Neural progenitor cell (in vitro differentiated cells): ENCODE data around the gene FAM124A. TPM values are rescaled to one million over a fixed set of nuclear protein-coding genes. Genes with fewer than 3 reads are reported as not detected.
"Not testable (repeated sequence)": the region's sequence is repeated elsewhere in the genome, so short reads cannot be mapped to it uniquely, and the experiment has no call there.

ENCODE experiments used
- DNase-seq: peaks from one replicate; pipeline ENCODE4 v3.0.0-alpha.2; 2016; ENCODE audit warnings: low spot score
- H2AFZ ChIP-seq: fragments of 200-600 bp; sonication (generic); replicated peaks from 2 replicates; pipeline ENCODE4 v1.6.1; 2016; ENCODE audit warnings: antibody characterized with exemption
- H3F3A ChIP-seq: fragments of 200-600 bp; sonication (generic); 2 replicates; pipeline ENCODE4 v1.6.1; 2016; ENCODE audit warnings: antibody characterized with exemption, low read depth
- H3K27ac ChIP-seq: fragments of 200-600 bp; sonication (generic); 2 replicates; pipeline ENCODE4 v1.5.1; 2016; ENCODE audit warnings: mild to moderate bottlenecking
- H3K27me3 ChIP-seq: fragments of 200-600 bp; sonication (generic); 2 replicates; pipeline ENCODE4 v1.6.1; 2016; ENCODE audit warnings: mild to moderate bottlenecking, moderate library complexity
- H3K36me3 ChIP-seq: fragments of 200-600 bp; sonication (generic); 2 replicates; pipeline ENCODE4 v1.5.1; 2016
- H3K4me1 ChIP-seq: fragments of 200-600 bp; sonication (generic); 2 replicates; pipeline ENCODE4 v1.6.1; 2016; ENCODE audit warnings: mixed run types
- H3K4me2 ChIP-seq: fragments of 200-600 bp; sonication (generic); 2 replicates; pipeline ENCODE4 v1.6.1; 2016
- H3K4me3 ChIP-seq: fragments of 200-600 bp; sonication (generic); 2 replicates; pipeline ENCODE4 v1.5.1; 2016
- H3K79me2 ChIP-seq: fragments of 200-600 bp; sonication (generic); 2 replicates; pipeline ENCODE4 v1.6.1; 2016; ENCODE audit warnings: low read depth
- H3K9ac ChIP-seq: fragments of 200-600 bp; sonication (generic); 2 replicates; pipeline ENCODE4 v1.6.1; 2016
- H3K9me3 ChIP-seq: fragments of 200-600 bp; sonication (generic); 2 replicates; pipeline ENCODE4 v1.5.1; 2016; ENCODE audit warnings: low read depth
- H4K20me1 ChIP-seq: fragments of 200-600 bp; sonication (generic); 2 replicates; pipeline ENCODE4 v1.6.1; 2016; ENCODE audit warnings: low read depth
- H3K27ac Mint-ChIP-seq: 3 replicates; pipeline ENCODE4 v1.8.0; 2021; ENCODE audit warnings: mixed read lengths
- H3K27me3 Mint-ChIP-seq: 2 replicates; pipeline ENCODE4 v1.8.0; 2022; ENCODE audit warnings: low read depth, mild to moderate bottlenecking, inconsistent platforms, moderate library complexity, mixed read lengths; ENCODE audit not compliant: insufficient read depth
- H3K36me3 Mint-ChIP-seq: 3 replicates; pipeline ENCODE4 v1.8.0; 2021; ENCODE audit warnings: mixed read lengths
- H3K4me1 Mint-ChIP-seq: 3 replicates; pipeline ENCODE4 v1.8.0; 2021; ENCODE audit warnings: mixed read lengths
- H3K4me3 Mint-ChIP-seq: 3 replicates; pipeline ENCODE4 v1.8.0; 2021; ENCODE audit warnings: mild to moderate bottlenecking, moderate library complexity, mixed read lengths
- H3K9me3 Mint-ChIP-seq: 3 replicates; pipeline ENCODE4 v1.8.0; 2020; ENCODE audit warnings: mixed read lengths
- EZH2 ChIP-seq: fragments of 200-600 bp; sonication (generic); IDR thresholded peaks from 2 replicates; pipeline ENCODE4 v1.6.1; 2017; ENCODE audit warnings: antibody characterized with exemption, mild to moderate bottlenecking, moderate library complexity
- EZH2phosphoT487 ChIP-seq: fragments of 200-600 bp; sonication (generic); IDR thresholded peaks from 2 replicates; pipeline ENCODE4 v1.6.1; 2017; ENCODE audit warnings: antibody characterized with exemption
- total RNA-seq: library from RNA; depleted of rRNA; stranded (reverse); fragments of >200 nt; gene quantifications from 2 replicates; pipeline ENCODE4 v1.2.3, GENCODE V29; 2015; ENCODE audit warnings: low replicate concordance
- TF ChIP-seq, protein P1 (sequence below): fragments of 200-600 bp; sonication (generic); IDR thresholded peaks from 2 replicates; pipeline ENCODE4 v1.5.1; 2017; ENCODE audit warnings: antibody characterized with exemption, mild to moderate bottlenecking

The FAM124A gene
- total RNA-seq, 1 donor from 2014 or later = 22.6 TPM

DNA sequence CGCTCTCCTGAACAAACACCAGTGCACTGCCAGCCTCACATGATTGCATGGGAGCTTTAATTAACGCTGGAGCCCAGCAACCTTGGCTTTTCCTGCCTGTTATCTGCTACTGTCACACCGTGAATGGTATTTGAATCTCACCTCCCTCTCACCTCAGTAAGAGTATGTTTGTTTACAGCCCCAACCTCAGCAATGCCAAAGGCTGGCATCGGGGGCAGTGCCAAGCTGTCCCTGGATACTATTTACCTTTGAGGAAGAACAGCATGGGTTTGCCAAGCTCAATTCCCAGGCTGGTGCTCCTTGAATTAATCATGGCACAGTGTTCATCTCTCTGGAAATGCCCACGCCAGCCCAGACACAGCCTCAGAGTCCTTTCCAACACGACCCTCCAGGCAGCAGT is 60.1 kb downstream of the FAM124A start:
- peaks cover 5% of the 10 kb centered on the region for H4K20me1 ChIP-seq
- H3K27ac ChIP-seq = no peak overlapping the region
- H3K9me3 ChIP-seq = no peaks in the 10 kb centered on the region
- peaks cover 9% of the 10 kb centered on the region for H3K4me1 ChIP-seq
- no peak overlapping the region for H3K4me2 ChIP-seq
- Mint-ChIP-seq H3K9me3 (no peaks in the 10 kb centered on the region), H3K27ac (no peak overlapping the region), H3K4me1 (peaks cover 16% of the 10 kb centered on the region), H3K4me3 (no peak overlapping the region), H3K27me3 (peaks cover 6% of the 10 kb centered on the region), H3K36me3 (peaks cover 9% of the 10 kb centered on the region)
- H3K9ac ChIP-seq = no peak overlapping the region
- H3K36me3 ChIP-seq = no peaks in the 10 kb centered on the region
- no peak for DNase-seq
- H3K4me3 ChIP-seq = no peak overlapping the region
- no peak overlapping the region for H2AFZ ChIP-seq
- H3K27me3 ChIP-seq = no peaks in the 10 kb centered on the region
- H3F3A ChIP-seq = peaks cover 28% of the 10 kb centered on the region
- TF ChIP-seq, protein P1, sequence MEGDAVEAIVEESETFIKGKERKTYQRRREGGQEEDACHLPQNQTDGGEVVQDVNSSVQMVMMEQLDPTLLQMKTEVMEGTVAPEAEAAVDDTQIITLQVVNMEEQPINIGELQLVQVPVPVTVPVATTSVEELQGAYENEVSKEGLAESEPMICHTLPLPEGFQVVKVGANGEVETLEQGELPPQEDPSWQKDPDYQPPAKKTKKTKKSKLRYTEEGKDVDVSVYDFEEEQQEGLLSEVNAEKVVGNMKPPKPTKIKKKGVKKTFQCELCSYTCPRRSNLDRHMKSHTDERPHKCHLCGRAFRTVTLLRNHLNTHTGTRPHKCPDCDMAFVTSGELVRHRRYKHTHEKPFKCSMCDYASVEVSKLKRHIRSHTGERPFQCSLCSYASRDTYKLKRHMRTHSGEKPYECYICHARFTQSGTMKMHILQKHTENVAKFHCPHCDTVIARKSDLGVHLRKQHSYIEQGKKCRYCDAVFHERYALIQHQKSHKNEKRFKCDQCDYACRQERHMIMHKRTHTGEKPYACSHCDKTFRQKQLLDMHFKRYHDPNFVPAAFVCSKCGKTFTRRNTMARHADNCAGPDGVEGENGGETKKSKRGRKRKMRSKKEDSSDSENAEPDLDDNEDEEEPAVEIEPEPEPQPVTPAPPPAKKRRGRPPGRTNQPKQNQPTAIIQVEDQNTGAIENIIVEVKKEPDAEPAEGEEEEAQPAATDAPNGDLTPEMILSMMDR = no peak
- TF ChIP-seq EZH2 (no peak), EZH2phosphoT487 (no peak)
- H3K79me2 ChIP-seq = no peaks in the 10 kb centered on the region

DNA sequence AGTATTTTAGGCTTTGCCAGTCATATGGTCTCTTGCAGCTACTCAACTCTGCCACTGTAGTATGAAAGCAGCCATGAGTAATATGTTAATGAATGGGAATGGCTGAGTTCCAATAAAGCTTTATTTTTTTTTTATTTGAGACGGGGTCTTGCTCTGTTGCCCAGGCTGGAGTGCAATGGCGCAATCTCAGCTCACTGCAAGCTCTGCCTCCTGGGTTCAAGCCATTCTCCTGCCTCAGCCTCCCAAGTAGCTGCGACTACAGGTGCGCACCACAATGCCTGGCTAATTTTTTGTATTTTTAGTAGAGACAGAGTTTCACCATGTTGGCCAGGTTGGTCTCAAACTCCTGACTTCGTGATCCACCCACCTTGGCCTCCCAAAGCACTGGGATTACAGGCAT is 60.7 kb downstream of the FAM124A start:
- not testable (repeated sequence) for H2AFZ ChIP-seq, DNase-seq, H3K27me3 Mint-ChIP-seq, H3K36me3 Mint-ChIP-seq, H3K27ac Mint-ChIP-seq, H3K9me3 ChIP-seq, H3K4me3 ChIP-seq, H3K27ac ChIP-seq, H3K4me2 ChIP-seq, H3K9ac ChIP-seq, H3K36me3 ChIP-seq, H3K79me2 ChIP-seq, H3K4me1 ChIP-seq, H3K27me3 ChIP-seq, H3K4me3 Mint-ChIP-seq, H3K9me3 Mint-ChIP-seq, H4K20me1 ChIP-seq
- peaks cover 30% of the 10 kb centered on the region for H3F3A ChIP-seq
- peaks cover 17% of the 10 kb centered on the region for H3K4me1 Mint-ChIP-seq

DNA sequence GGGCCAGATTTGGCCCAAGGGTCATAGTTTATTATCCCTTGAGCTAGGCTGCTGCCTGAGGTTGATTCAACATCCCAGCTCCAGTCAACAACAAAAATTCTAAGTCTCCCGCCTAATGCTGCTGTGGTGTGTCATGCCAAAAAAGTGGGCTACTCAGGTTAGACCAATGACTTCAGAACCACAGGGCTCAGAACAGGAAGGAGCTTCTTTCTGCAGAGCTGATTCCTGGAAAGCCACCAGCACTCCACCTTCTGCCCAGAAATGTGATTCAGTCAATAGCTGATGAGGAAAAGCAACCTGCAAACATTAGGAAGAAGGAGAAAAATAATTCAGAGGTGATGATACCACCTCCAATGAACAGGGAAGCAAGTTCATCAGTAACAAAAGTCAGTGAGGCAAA is 61.2 kb downstream of the FAM124A start:
- Histone ChIP-seq H3K9me3 (no peaks in the 10 kb centered on the region), H3K4me1 (peaks cover 5% of the 10 kb centered on the region), H3K27me3 (no peaks in the 10 kb centered on the region), H3K36me3 (no peaks in the 10 kb centered on the region), H4K20me1 (peaks cover 5% of the 10 kb centered on the region), H3K4me3 (no peak overlapping the region), H3K4me2 (no peak overlapping the region), H3K27ac (no peak overlapping the region), H2AFZ (no peak overlapping the region), H3F3A (peaks cover 30% of the 10 kb centered on the region), H3K79me2 (no peaks in the 10 kb centered on the region), H3K9ac (no peak overlapping the region)
- DNase-seq = no peak
- Mint-ChIP-seq H3K27me3 (peaks cover 9% of the 10 kb centered on the region), H3K36me3 (peaks cover 9% of the 10 kb centered on the region), H3K4me3 (no peak overlapping the region), H3K9me3 (no peaks in the 10 kb centered on the region), H3K4me1 (peaks cover 15% of the 10 kb centered on the region), H3K27ac (no peak overlapping the region)
- TF ChIP-seq EZH2 = no peak
- TF ChIP-seq EZH2phosphoT487 = no peak
- TF ChIP-seq, protein P1 = no peak

DNA sequence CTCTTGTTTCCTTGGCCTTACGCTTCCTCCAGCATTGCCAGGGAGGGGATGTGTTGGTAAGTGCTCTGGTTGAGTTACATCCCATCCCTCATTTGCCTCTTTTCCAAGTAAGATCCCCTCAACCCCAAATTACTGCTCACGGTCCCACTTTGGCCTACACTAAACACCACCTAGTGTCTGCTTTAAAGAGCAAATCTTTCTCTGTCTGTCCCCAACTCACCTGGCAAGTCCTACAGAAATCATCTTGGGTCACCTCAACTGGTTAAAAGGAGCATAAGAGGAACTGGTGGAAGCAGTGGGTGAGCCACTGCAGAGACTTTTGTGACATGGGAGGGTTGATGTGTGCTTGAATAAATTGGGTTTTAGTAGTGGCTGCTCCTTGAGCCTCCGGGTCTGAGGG is 62.1 kb downstream of the FAM124A start:
- Mint-ChIP-seq H3K4me3 (no peak overlapping the region), H3K9me3 (no peaks in the 10 kb centered on the region), H3K27me3 (peaks cover 9% of the 10 kb centered on the region), H3K27ac (peak overlapping the region; percentile 60), H3K4me1 (peaks cover 11% of the 10 kb centered on the region), H3K36me3 (peaks cover 9% of the 10 kb centered on the region)
- H3K36me3 ChIP-seq = no peaks in the 10 kb centered on the region
- DNase-seq = no peak
- H3K4me3 ChIP-seq = no peak overlapping the region
- H3K27me3 ChIP-seq = no peaks in the 10 kb centered on the region
- peaks cover 30% of the 10 kb centered on the region for H3F3A ChIP-seq
- no peak overlapping the region for H3K27ac ChIP-seq
- no peaks in the 10 kb centered on the region for H3K9me3 ChIP-seq
- no peaks in the 10 kb centered on the region for H3K79me2 ChIP-seq
- no peak overlapping the region for H2AFZ ChIP-seq
- no peak for TF ChIP-seq EZH2phosphoT487
- TF ChIP-seq, protein P1 = no peak
- TF ChIP-seq EZH2 = no peak
- H3K9ac ChIP-seq = no peak overlapping the region
- peaks cover 2% of the 10 kb centered on the region for H4K20me1 ChIP-seq
- peaks cover 5% of the 10 kb centered on the region for H3K4me1 ChIP-seq
- no peak overlapping the region for H3K4me2 ChIP-seq
